HG02571 (cell line): ENCODE measurements around the gene ATP11A.
"Not testable (repeated sequence)": the region's sequence is repeated elsewhere in the genome, so short reads cannot be mapped to it uniquely, and the experiment has no call there.

Experiments
- ATAC-seq: cut with Tn5 transposase; IDR thresholded peaks from one replicate; pipeline ENCODE4 v1.9.1; 2021; ENCODE audit warnings: mild to moderate bottlenecking, moderate library complexity; ENCODE audit not compliant: unreplicated experiment

Gene ATP11A

GRCh38 chr13:112669881-112670499 is 19.8 kb upstream of the ATP11A start:
- no peak for ATAC-seq

DNA sequence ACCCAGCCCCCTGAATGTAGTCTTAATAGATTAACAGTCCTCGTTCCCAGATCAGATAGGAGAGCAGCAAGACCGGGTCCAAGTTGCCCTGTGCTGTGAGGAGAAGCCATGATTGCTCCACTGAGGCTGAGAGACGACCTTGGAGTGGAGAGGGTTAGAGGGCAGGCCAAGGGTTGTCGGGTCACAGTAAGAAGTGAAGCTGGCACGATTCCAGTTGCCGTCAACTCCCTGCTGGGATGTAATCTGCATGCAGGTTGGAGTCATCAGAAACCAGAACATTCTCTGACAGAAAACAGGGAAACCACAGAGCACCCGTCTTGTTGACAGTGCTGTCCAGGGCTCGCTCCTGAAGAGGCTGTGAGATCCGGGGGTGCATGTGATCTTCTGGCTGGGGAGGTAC is 19.0 kb upstream of the ATP11A start:
- no peak for ATAC-seq

- ATAC-seq, result no peak
Observed at GRCh38 chr13:112671359-112671758, 18.5 kb upstream of the ATP11A start.

DNA sequence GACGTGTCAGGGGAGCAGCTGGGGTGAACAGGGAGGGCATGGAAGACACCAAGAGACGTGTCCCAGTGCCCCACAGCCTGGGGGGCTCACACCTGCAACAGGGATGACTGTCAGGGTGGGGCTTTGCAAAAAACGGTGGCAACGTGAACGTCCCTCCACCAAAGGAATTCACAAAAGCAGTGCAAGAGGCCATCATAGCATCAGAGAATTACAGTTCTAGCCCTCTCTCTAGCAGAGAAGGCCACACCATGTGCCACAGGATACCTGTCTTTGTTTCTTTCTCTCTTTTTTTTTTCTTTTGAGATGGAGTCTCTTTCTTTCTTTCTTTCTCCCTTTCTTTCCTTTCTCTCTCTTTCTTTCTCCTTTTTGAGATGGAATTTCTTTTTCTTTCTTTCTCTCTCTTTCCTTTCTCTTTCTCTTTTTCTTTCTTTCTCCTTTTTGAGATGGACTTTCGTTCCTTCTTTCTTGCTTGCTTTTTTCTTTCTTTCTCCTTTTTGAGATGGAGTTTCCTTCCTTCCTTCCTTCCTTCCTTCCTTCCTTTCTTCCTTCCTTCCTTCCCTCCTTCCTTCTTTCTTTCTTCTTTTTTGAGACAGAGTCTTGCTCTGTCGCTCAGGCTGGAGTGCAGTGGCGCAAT is 17.1 kb upstream of the ATP11A start:
- ATAC-seq, result no peak

- no peak for ATAC-seq
Observed at GRCh38 chr13:112674412-112675365, 15.1 kb upstream of the ATP11A start.

DNA sequence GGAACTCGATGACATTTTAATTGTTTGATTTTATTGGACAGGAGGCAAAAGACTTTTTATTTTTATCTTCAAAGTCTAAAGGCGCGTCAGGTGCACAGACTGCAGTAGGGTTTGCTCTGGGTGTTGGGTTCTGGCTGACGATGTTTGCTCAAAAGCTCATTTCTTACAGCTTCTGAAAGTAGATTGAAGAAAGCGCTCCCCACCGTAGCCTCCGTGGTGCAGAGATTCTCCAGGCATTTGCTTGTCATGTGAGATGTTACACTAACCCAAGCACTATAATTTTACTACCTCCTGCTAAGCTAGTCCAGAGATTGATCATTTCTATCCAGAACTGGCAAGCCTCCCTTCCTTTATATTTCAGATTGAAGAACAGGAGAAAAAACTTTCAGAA is 14.5 kb upstream of the ATP11A start:
- ATAC-seq, result no peak

- not testable (repeated sequence) for ATAC-seq
Observed at GRCh38 chr13:112677421-112677962, 12.3 kb upstream of the ATP11A start.

DNA sequence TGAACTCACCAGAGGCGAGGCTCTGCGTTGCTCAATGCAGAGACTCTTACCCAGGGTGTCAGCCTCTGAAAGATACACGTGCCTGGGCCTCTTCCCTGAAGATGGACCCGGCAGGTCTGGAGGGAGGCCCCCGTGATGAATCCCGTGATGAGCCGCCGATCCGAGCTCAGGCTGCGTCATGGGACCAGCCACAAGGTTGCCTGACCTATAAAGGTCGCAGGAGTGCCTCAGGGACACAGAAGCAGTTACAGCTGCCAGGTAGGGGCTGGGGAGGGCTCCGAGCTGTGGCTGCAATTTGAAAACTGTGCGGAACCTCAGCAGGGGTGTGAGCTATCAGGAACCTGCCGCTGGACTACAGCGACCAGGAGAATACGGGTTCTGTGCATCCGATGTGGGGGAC is 10.5 kb upstream of the ATP11A start:
- no peak for ATAC-seq

- no peak for ATAC-seq
Observed at GRCh38 chr13:112679932-112680677, 9.7 kb upstream of the ATP11A start.

DNA sequence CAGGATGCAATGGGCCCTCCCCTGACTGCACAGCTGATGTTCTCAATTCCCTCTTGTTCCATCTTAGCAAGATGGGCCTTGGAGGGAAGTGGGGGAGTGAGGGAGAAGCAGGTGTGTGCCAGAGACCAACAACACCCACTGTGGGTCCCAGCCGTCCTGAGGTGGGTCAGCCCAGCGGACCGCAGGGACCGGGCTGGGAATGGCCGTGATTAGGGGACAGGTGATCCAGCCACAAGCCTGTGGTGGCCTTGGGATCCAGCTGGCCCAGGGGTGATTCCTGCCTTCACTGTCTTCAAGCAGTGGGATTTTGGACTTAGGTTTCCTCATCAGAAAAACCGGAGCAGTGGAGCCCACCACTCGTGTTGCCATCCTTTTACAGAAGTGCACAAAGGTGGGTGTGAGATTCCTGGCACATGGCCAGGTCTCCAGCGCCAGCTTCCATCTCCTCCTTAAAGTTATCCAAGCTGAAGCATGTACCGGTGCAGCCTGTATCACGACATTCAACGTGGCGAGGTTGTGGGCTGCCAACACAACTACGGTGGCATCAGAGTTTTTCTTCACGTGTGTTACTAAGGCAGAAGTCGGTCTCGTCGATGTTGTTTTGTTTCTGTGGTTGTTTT is 9.0 kb upstream of the ATP11A start:
- no peak for ATAC-seq

GRCh38 chr13:112683581-112683980 is 6.3 kb upstream of the ATP11A start:
- no peak for ATAC-seq

- no peak for ATAC-seq
Observed at GRCh38 chr13:112684071-112684845, 5.6 kb upstream of the ATP11A start.

DNA sequence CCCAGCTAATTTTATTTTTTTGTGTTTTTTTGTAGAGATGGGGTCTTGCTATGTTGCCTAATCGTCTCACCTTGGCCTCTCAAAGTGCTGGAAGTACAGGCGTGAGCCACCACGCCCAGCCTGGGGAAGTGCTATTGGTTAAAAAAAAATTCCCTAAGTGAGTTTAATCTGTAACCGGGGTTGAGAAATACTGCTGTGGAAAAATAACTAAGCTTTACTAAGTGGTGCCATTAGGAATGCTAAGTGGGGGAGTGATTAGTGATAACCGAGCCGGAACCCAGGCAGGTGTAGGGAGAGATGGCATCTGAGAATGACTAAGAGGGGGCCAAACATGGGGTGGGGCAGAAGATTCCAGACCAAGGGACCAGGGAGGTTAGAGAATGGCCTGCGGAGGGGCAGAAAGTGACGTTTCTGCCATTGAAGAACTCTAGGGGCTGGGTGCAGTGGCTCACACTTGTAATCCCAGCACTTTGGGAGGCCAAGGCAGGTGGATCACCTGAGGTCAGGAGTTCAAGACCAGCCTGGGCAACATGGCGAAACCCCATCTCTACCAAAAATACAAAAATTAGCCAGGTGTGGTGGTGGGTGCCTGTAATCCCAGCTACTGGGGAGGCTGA is 4.5 kb upstream of the ATP11A start:
- not testable (repeated sequence) for ATAC-seq

DNA sequence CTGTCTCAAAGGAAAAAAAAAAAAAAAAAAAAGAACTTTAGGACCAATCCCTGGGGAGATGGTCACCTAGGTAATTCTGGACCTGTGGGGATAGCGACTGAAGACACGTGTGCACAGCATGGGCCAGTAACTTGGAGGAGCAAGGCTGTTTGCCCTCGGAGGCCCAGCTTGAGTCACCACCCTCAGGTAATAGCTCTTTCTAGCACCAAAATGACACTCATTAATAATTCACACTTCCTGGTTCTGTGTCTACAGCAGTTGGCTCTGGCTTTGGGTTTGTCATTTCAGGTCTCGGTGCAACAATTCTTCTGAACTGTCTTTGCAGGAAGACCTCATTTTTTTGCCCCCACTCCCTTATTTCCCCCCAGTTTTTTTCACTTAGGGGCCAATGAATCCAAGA is 3.9 kb upstream of the ATP11A start:
- no peak for ATAC-seq

DNA sequence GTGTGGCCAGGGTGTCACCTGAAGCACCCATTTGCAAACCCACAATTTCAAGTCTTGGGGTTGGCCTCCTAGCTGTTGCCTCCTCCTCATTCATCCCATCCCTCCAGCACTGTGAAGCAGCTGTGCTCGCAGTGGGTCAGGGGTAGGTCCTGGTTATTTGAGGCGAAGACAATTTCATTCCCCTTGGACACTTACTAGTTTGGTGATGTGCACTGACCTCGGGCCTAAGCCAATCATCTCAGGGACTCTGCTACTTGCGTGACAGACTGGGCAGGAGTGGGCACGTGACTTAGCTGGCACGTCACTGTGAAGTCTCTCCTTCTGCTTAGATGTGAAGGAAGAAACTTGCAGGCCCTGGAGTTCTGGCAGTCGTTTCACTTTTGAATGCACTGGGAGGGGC is 3.5 kb upstream of the ATP11A start:
- ATAC-seq, result no peak

DNA sequence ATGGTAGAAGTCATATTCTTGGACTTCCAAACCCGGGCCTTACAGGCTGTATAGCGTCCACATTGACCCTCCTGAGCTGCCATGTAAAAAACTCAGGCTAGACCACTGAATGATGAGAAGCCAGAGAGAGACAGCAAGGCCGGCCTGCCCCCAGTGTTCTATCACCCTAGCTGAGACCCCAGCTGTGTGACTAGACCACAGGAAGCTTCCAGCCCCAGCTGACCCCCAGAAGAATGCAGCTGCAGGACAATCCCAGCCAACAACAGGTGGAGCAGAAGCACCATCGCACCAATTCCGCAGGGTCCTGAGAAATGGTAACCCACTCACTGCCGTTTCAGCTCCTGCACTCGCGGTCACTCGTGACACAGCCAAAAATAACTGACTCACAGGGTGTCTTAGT is 2.9 kb upstream of the ATP11A start:
- no peak for ATAC-seq

DNA sequence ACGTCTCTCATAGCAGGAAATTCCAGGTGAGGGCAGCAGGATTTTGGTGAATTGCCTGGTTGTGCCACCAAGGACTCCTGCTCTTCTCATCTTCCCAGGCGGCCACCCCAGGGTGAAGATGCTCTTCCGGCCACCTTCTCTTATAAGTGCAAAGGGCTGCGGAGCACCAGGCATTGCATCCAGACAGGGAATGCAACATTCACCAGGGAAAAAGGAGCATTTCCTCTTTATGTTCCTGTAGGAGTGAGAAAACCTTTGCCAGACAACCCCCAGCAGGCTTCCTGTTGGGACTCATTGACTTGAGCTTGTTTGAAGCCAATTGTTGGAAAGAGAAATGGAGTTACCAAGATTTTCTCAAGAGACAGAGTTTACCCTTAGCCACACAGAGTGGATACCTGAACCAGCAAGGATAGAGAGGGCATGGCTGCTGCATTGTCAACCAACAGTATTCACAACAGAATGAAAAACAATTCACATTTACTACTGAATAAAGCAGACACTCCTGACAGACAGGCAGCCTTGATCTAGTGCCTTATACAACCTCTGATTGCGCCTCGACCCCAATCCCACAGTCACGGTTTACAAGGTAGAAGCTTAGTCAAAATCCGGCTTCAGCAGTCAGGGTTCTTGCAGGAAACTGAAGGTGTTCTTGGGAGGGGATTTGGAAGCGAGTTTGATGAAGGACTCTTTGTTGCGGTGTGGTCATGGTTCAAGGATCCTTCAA is 1.8 kb upstream of the ATP11A start:
- ATAC-seq, result no peak

DNA sequence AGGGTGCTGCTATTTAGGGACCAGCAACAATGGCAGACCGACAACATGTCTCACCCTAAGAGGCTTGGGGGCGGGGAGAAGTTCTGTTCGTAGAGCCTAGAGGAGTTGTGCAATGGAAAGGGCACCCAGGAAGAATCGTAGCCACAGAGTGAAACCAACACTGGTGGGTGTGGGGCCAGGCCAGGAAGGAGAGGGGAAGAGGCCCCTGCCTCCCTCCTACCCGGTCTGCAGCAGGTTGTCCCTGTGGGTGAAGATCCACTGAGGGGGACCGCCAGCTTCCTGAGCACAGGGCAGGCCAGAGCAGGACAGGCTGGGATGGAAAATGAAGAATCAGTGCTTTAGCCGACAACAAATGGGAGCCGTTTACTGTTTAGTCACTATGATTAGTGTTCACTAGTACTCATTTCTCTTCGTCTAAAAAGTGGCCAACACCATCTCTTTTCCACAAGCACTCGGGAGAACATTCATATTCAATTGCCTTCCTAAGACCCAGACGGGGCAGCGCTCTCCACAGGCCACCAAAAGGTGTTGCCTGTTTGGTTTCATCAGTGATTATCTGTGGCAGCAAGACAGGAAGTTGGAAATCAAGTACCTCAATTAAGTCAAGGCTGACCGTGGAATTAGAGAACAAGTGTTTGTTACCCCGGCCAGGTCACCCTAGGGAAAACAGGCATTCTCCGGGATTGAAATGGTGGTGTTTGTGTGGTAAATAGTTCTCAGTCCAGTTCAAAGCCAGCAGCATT is 1.1 kb upstream of the ATP11A start:
- no peak for ATAC-seq
